ENCODE data around the gene TBC1D22A.

The TBC1D22A gene

GRCh38 chr22:47190957-47191670 is 428.7 kb downstream of the TBC1D22A start:
- no peak for DNase-seq (ENCODE audit: low read depth)

- DNase-seq (ENCODE audit: low read depth), result no peak
Observed at GRCh38 chr22:47191671-47192650, 429.5 kb downstream of the TBC1D22A start.

GRCh38 chr22:47192651-47193437 is 430.4 kb downstream of the TBC1D22A start:
- no peak for DNase-seq (ENCODE audit: low read depth)

GRCh38 chr22:47193606-47194329 is 431.3 kb downstream of the TBC1D22A start:
- no peak for DNase-seq (ENCODE audit: low read depth)

- no peak for DNase-seq (ENCODE audit: low read depth)
Observed at GRCh38 chr22:47194476-47195155, 432.2 kb downstream of the TBC1D22A start.

- no peak for DNase-seq (ENCODE audit: low read depth)
Observed at GRCh38 chr22:47195156-47195483, 432.7 kb downstream of the TBC1D22A start.

- DNase-seq (ENCODE audit: low read depth), result no peak
Observed at GRCh38 chr22:47195484-47196165, 433.2 kb downstream of the TBC1D22A start.

- no peak for DNase-seq (ENCODE audit: low read depth)
Observed at GRCh38 chr22:47196166-47196849, 433.9 kb downstream of the TBC1D22A start.

GRCh38 chr22:47196881-47197772 is 434.7 kb downstream of the TBC1D22A start:
- DNase-seq (ENCODE audit: low read depth), result no peak

- DNase-seq (ENCODE audit: low read depth), result no peak
Observed at GRCh38 chr22:47197773-47198500, 435.5 kb downstream of the TBC1D22A start.

GRCh38 chr22:47198801-47199251 is 436.4 kb downstream of the TBC1D22A start:
- no peak for DNase-seq (ENCODE audit: low read depth)

- DNase-seq (ENCODE audit: low read depth), result no peak
Observed at GRCh38 chr22:47199261-47199978, 437.0 kb downstream of the TBC1D22A start.

- no peak for DNase-seq (ENCODE audit: low read depth)
Observed at GRCh38 chr22:47199979-47200272, 437.5 kb downstream of the TBC1D22A start.

- DNase-seq (ENCODE audit: low read depth), result no peak
Observed at GRCh38 chr22:47200273-47201051, 438.0 kb downstream of the TBC1D22A start.

GRCh38 chr22:47201186-47201995 is 438.9 kb downstream of the TBC1D22A start:
- DNase-seq (ENCODE audit: low read depth), result no peak

All from iris pigment epithelial cell (primary cell).